ENCODE results near the gene IL4R.
"Not testable (repeated sequence)": the region's sequence is repeated elsewhere in the genome, so short reads cannot be mapped to it uniquely, and the experiment has no call there.

The IL4R gene

GRCh38 chr16:27313422-27314160 is at the start of gene IL4R:
Gene IL4R, plus strand, starts transcription at chr16:27313974. Its CDS starts 26,230 bp downstream, at chr16:27340204.
- DNase-seq (ENCODE audit: low read depth), result peak; percentile 60

- DNase-seq (ENCODE audit: low read depth), result no peak
Observed at GRCh38 chr16:27264151-27264550, 49.6 kb upstream of the IL4R start.

DNA sequence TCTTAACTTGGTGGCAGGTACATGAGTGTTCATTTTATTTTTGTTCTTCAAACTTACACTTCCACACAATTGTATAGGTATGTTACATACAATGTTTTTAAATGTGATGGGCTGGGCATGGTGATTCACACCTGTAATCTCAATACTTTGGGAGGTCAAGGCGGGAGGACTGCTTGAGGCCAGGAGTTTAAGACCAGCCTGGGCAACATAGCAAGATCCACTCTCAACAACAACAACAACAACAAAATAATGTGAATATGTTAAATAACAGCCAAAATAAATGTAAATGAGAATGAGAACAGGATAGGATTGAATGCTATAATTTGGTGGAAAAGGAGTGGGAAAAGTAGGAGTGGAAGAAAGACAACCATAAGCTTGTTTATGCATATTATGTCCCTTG is 47.8 kb upstream of the IL4R start:
- no peak for DNase-seq (ENCODE audit: low read depth)

GRCh38 chr16:27267037-27267677 is 46.6 kb upstream of the IL4R start:
- no peak for DNase-seq (ENCODE audit: low read depth)

DNA sequence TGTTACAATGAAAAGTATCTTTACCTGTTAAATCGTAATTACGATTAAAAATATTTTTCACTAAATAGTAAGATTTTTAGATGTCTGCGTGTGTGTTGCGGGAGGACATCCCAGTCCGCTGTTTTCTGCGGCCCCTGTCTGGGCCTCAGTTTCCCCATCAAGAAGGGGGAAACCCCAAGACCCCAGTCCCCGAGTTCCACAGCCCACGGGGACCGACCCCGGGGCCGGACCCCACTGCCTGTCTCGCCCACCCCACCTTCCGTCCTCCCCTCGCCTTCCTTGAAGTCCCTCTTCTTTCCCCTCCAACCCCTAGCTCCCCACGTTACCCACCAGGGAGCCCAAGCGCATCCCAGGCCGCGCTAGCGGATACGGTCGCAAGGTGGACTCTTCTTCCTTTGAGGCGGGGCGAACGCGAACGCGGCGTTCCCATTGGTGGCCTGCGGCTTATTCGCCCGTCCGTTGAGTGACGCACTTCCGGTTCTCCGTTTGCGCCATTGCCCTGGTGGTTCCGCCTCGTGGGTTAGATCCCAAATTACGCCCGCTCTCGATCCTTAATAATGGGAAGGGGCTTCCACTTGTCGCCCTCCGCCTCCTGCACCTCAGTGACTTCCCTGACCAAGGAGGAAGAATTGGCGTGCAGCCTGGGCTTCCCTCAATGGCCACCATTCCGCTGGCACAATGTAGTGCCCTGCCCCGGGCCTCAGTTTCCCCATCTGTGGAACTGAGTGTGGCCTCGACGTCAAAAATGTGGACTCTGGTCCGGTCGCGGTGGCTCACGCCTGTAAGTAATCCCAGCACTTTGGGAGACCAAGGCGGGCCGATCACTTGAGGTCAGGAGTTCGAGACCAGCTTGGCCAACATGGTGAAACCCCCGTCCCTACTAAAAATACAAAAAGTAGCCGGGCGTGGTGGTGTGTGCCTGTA is 45.1 kb upstream of the IL4R start, which contains the start of gene NSMCE1:
Gene NSMCE1 (minus strand): TSS at position 397 of the 924 bp plus-strand sequence. CDS start 11,202 bp downstream, outside the sequence.
- DNase-seq (ENCODE audit: low read depth), result peak; percentile 64

- no peak for DNase-seq (ENCODE audit: low read depth)
Observed at GRCh38 chr16:27269300-27270150, 44.2 kb upstream of the IL4R start.

GRCh38 chr16:27270349-27270748 is 43.4 kb upstream of the IL4R start:
- no peak for DNase-seq (ENCODE audit: low read depth)

- no peak for DNase-seq (ENCODE audit: low read depth)
Observed at GRCh38 chr16:27272076-27272475, 41.7 kb upstream of the IL4R start.

DNA sequence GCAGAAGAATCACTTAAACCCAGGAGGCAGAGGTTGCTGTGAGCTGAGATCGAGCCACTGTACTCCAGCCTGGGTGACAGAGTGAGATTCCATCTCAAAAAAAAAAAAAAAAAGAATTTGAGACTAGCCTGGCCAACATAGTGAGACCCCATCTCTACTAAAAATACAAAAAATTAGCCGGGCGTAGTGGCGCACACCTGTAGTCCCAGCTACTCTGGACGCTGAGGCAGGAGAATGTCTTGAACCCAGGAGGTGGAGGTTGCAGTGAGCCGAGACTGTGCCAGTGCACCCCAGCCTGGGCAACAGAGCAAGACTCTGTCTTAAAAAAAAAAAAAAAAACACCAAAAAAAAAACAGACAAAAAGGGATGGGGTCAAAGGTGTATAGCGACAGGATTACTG is 41.1 kb upstream of the IL4R start:
- DNase-seq (ENCODE audit: low read depth), result not testable (repeated sequence)

- no peak for DNase-seq (ENCODE audit: low read depth)
Observed at GRCh38 chr16:27273330-27273669, 40.5 kb upstream of the IL4R start.

- DNase-seq (ENCODE audit: low read depth), result no peak
Observed at GRCh38 chr16:27273670-27274423, 39.9 kb upstream of the IL4R start.

DNA sequence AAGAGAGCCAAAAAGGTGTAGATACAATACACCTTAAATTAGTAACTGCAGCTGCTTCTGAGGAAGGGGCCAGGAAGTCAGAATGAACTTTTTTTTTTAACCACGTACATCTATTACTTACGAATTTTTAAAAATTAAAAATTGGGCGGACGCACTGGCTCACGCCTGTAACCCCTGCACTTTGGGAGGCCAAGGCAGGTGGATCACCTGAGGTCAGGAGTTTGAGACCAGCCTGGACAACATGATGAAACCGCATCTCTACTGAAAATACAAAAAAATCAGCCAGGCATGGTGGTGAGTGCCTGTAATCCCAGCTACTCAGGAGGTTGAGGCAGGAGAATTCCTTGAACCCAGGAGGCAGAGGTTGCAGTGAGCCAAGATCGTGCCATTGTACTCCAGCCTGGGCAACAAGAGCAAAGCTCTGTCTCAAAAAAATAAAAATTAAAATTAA is 39.3 kb upstream of the IL4R start:
- not testable (repeated sequence) for DNase-seq (ENCODE audit: low read depth)

DNA sequence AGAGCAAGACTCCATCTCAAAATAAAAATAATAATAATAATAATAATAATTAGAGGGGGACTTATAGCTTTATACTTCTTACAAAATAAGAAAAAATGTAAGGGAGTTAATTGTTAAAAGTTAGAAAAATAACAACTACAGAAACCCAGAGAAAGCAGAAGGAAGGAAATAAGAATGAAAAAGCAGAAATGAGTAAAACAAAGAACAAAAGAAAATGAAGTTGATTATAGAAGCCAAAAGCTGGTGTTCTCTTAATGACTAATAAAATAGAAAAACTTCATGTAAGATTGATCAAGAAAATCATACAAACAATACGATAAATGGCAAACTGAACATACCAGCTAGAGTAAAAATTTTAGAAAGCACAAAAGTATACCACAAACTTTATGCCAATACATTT is 38.4 kb upstream of the IL4R start:
- DNase-seq (ENCODE audit: low read depth), result no peak

DNA sequence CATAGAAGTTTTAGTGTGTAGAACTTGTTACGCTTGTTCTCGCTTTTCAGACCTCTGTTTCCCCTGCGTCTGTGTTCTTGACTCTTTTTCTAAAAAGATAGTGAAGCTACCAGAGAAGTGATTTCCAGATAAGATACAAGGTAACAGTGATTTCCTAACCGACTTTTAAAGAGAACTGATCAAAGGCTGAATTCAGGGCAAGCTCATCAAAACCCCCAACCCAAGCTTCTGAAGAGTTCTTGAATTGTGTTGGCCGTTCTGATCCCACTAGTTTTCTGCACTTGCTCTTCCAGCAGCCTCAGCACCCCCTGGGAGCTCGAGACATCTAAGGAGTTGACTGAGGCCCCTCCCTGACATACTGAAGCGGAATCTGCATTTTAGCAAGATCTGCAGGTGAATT is 32.5 kb upstream of the IL4R start:
- no peak for DNase-seq (ENCODE audit: low read depth)

GRCh38 chr16:27284865-27285675 is 28.7 kb upstream of the IL4R start:
- DNase-seq (ENCODE audit: low read depth), result no peak

DNA sequence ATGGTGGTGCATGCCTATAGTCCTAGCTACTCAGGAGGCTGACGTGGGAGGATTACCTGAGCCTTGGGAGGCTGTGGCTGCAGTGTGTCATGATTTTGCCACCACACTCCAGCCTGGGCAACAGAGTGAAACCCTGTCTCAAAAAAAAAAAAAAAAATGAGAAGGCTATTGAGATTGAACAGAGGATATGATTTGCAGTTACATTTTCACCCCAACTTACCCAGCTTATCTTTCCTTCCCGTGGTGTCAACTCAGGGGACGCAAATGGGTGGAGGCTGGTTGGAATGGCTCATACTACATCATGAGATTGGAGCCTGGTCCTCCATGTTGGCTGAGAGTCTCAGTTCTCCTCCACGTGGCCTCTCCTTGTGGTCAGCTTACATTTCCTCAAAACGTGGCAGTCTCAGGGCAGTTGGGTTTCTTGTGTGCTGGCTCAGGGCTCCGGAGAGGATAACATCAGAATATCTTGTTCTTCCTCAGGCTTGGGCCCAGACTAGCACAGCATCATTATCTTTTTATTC is 28.0 kb upstream of the IL4R start:
- DNase-seq (ENCODE audit: low read depth), result no peak

- DNase-seq (ENCODE audit: low read depth), result peak; percentile 90
Observed at GRCh38 chr16:27286451-27286850, 27.3 kb upstream of the IL4R start.

GRCh38 chr16:27287051-27287811 is 26.5 kb upstream of the IL4R start:
- DNase-seq (ENCODE audit: low read depth), result no peak

- no peak for DNase-seq (ENCODE audit: low read depth)
Observed at GRCh38 chr16:27287887-27288286, 25.9 kb upstream of the IL4R start.
